ENCODE data around the gene ARFGAP2.
"Not testable (repeated sequence)": the region's sequence is repeated elsewhere in the genome, so short reads cannot be mapped to it uniquely, and the experiment has no call there.

The ARFGAP2 gene

DNA sequence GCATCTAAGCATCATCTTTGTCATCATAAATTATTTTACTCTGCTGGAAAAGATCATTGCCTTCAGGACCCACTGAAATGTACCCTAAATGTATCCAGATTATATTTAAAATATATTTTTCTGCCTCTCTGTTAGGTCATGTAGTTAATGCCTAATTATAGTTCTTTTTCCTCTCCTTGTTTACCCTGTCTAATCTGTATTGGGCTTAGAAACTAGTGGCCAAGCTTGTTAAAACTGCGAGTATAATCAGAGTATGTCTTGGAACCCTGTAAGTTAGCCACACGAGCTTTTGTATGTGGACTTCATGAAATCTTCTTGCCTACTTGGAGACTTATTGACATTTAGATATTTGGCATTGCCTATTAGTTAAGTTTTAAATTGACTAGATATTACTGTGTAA, 55.6 kb downstream of the ARFGAP2 start (continued):
- no peak for TF ChIP-seq ZSCAN18 (tag by site-specific recombination; IDR thresholded peaks at IDR 0.05)
- no peak for TF ChIP-seq ZNF777 (tag by site-specific recombination; IDR thresholded peaks at IDR 0.05; ENCODE audit: borderline replicate concordance)

DNA sequence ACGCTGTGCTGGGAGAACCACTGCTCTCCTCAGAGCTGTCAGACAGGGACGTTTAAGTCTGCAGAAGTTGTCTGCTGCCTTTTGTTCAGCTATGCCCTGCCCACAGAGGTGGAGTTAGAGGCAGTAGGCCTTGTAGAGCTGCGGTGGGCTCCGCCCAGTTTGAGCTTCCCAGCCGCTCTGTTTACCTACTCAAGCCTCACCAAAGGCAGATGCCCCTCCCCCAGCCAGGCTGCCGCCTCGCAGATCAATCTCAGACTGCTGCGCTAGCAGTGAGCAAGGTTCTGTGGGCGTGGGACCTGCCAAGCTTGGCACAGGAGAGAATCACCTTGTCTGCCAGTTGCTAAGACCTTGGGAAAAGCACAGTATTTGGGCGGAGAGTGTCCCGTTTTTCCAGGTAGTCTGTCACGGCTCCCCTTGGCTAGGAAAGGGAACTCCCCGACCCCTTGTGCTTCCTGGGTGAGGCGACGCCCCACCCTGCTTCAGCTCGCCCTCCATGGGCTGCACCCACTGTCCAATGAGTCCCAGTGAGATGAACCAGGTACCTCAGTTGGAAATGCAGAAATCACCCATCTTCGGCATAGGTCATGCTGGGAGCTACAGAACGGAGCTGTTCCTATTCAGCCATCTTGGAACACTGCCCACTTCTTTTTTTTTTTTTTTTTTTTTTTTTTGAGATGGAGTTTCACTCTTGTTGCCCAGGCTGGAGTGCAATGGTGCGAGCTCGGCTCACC, 57.6 kb downstream of the ARFGAP2 start:
- H3K4me1 ChIP-seq (ENCODE audit: control insufficient read depth, insufficient read depth, low read length); H3K4me3 ChIP-seq (ENCODE audit: low read depth, low read length); H3K9me3 ChIP-seq (ENCODE audit: control insufficient read depth, insufficient read depth, low read depth, low read length); H3K36me3 ChIP-seq (ENCODE audit: control insufficient read depth in 2 of 2, insufficient read depth in 1 of 2, low read length in 2 of 2); POLR2A ChIA-PET; H3K27ac ChIP-seq (ENCODE audit: extremely low read depth, low read depth, low read length): not testable (repeated sequence)
- TF ChIP-seq KLF9 (tag by site-specific recombination; IDR thresholded peaks at IDR 0.05; ENCODE audit: low read depth) (peak; percentile 29; the same call in 1 of the 2 replicates), TRIM28 (IDR thresholded peaks at IDR 0.05; ENCODE audit: borderline replicate concordance, low read length) (0 out of 2 replicates have a peak, but pooled peaks have one; percentile 13), ZFHX2 (tag by site-specific recombination; conservative IDR thresholded peaks at IDR 0.05) (peak; percentile 53), EGR2 (tag by site-specific recombination; IDR thresholded peaks at IDR 0.05; ENCODE audit: low read depth) (0 out of 2 replicates have a peak, but pooled peaks have one; percentile 37), KLF7 (tag by site-specific recombination; IDR thresholded peaks at IDR 0.05; ENCODE audit: borderline replicate concordance) (0 out of 2 replicates have a peak, but pooled peaks have one; percentile 20), ZNF341 (tag by site-specific recombination; IDR thresholded peaks at IDR 0.05; ENCODE audit: low read depth) (0 out of 2 replicates have a peak, but pooled peaks have one; percentile 11), ZEB2 (tag by site-specific recombination; IDR thresholded peaks at IDR 0.05) (0 out of 2 replicates have a peak, but pooled peaks have one; percentile 22), YY1 (tag by site-specific recombination; IDR thresholded peaks at IDR 0.05) (0 out of 2 replicates have a peak, but pooled peaks have one; percentile 24), ZBTB8A (tag by site-specific recombination; IDR thresholded peaks at IDR 0.05) (peak; percentile 27; the same call in 1 of the 2 replicates), KLF1 (tag by site-specific recombination; IDR thresholded peaks at IDR 0.05) (peak; percentile 42), ZNF610 (tag by site-specific recombination; IDR thresholded peaks at IDR 0.05; ENCODE audit: borderline replicate concordance) (peak; percentile 95; the same call in 1 of the 2 replicates), ZNF600 (tag by site-specific recombination; IDR thresholded peaks at IDR 0.05) (0 out of 2 replicates have a peak, but pooled peaks have one; percentile 16), ZBTB17 (tag by site-specific recombination; IDR thresholded peaks at IDR 0.05) (peak; percentile 78)
- TF ChIP-seq, protein P1, sequence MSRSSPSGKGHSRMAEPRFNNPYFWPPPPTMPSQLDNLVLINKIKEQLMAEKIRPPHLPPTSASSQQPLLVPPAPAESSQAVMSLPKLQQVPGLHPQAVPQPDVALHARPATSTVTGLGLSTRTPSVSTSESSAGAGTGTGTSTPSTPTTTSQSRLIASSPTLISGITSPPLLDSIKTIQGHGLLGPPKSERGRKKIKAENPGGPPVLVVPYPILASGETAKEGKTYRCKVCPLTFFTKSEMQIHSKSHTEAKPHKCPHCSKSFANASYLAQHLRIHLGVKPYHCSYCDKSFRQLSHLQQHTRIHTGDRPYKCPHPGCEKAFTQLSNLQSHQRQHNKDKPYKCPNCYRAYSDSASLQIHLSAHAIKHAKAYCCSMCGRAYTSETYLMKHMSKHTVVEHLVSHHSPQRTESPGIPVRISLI (tag by site-specific recombination; IDR thresholded peaks at IDR 0.05), result peak; percentile 63; the same call in 1 of the 2 replicates
- CTCF ChIA-PET, result interaction anchor here (0.6 to 1.3 kb wide), 5 partner anchors 12 to 203 kb away, joined by 3 to 4 read pairs (median 3); no protein-coding TSS in a partner anchor

Measured in HEK293 (cell line).